NCI-H146 treated with DMSO at 0.1 percent for 48 hours (cell line): ENCODE measurements around the gene HPS1.
"Not testable (repeated sequence)": the region's sequence is repeated elsewhere in the genome, so short reads cannot be mapped to it uniquely, and the experiment has no call there.

Source experiments
- DNase-seq: peaks from one replicate; lab custom pipeline; 2025; ENCODE audit not compliant: unreplicated experiment; lab: John Stamatoyannopoulos, UW

HPS1 gene

GRCh38 chr10:98396096-98397063 is 50.4 kb downstream of the HPS1 start:
- DNase-seq = no peak

- no peak for DNase-seq
These were observed 51.8 kb downstream of the HPS1 start for GRCh38 chr10:98394851-98395440.

GRCh38 chr10:98391578-98391991 is 55.1 kb downstream of the HPS1 start:
- DNase-seq = no peak

GRCh38 chr10:98391065-98391464 is 55.7 kb downstream of the HPS1 start:
- DNase-seq = no peak

- no peak for DNase-seq
These were observed 56.3 kb downstream of the HPS1 start for GRCh38 chr10:98390406-98390805.

GRCh38 chr10:98389398-98389797 is 57.3 kb downstream of the HPS1 start:
- DNase-seq = no peak

- DNase-seq = no peak
These were observed 58.6 kb downstream of the HPS1 start for GRCh38 chr10:98388101-98388655.

GRCh38 chr10:98384531-98385133 is 62.1 kb downstream of the HPS1 start:
- DNase-seq = no peak

- DNase-seq = no peak
These were observed 62.9 kb downstream of the HPS1 start for GRCh38 chr10:98383869-98384268.

GRCh38 chr10:98383134-98383667 is 63.5 kb downstream of the HPS1 start:
- not testable (repeated sequence) for DNase-seq

GRCh38 chr10:98382691-98383101 is 64.0 kb downstream of the HPS1 start:
- no peak for DNase-seq

GRCh38 chr10:98380493-98381339 is 66.0 kb downstream of the HPS1 start:
- no peak for DNase-seq

- DNase-seq = no peak
These were observed 68.0 kb downstream of the HPS1 start for GRCh38 chr10:98378722-98379121.

- DNase-seq = no peak
These were observed 69.2 kb downstream of the HPS1 start for GRCh38 chr10:98377536-98377935.

GRCh38 chr10:98377001-98377400 is 69.7 kb downstream of the HPS1 start:
- DNase-seq = no peak

GRCh38 chr10:98376485-98376884 is 70.2 kb downstream of the HPS1 start:
- DNase-seq = no peak

- peak; percentile 75 for DNase-seq
These were observed 72.3 kb downstream of the HPS1 start for GRCh38 chr10:98374217-98374985.

- no peak for DNase-seq
These were observed 73.3 kb downstream of the HPS1 start for GRCh38 chr10:98373260-98374040.
